SK-N-SH (cell line): Measurements from ENCODE around the gene SIK2. TPM values are rescaled to one million over a fixed set of nuclear protein-coding genes. Genes with fewer than 3 reads are reported as not detected.

Experiments used
- CTCF ChIA-PET: fragments of 300-600, 350-600 bp; formaldehyde crosslinking; extraction: SDS; loops from one replicate; lab custom pipeline; 2021; lab: Yijun Ruan, JAX
- POLR2A ChIA-PET: fragments of 350-600 bp; sonication (Branson Sonifier 250); formaldehyde crosslinking; extraction: SDS; loops from one replicate; lab custom pipeline; 2020; ENCODE audit warnings: antibody characterized with exemption, inconsistent platforms; lab: Yijun Ruan, JAX
- DNase-seq: peaks from one replicate; pipeline ENCODE4 v3.0.0; 2012
- H2AFZ ChIP-seq: fragments of 200-600 bp; sonication (generic); 2 replicates; pipeline ENCODE4 v1.8.1; 2016; ENCODE audit warnings: antibody characterized with exemption, mild to moderate bottlenecking, low read depth
- H3F3A ChIP-seq: fragments of 200-600 bp; sonication (generic); replicated peaks from 2 replicates; pipeline ENCODE3; 2016; ENCODE audit warnings: antibody characterized with exemption, mild to moderate bottlenecking; ENCODE audit not compliant: insufficient read depth
- H3K27ac ChIP-seq, 2 experiments: fragments of 200-500 bp in 1 of 2; fragments of 200-600 bp in 1 of 2; sonication (Bioruptor generic) in 1 of 2; sonication (generic), shearing (Covaris generic) in 1 of 2; 2 replicates each; pipeline versions ENCODE4 v1.5.1 to v1.6.1; 2014 to 2016; ENCODE audit warnings: low read depth in 2 of 2, inconsistent platforms in 1 of 2, low read length in 1 of 2, mild to moderate bottlenecking in 1 of 2, mixed read lengths in 1 of 2
- H3K27me3 ChIP-seq: fragments of 200-600 bp; sonication (generic), shearing (Covaris generic); 2 replicates; pipeline ENCODE4 v1.6.1; 2016; ENCODE audit warnings: mixed run types; ENCODE audit not compliant: insufficient read depth
- H3K36me3 ChIP-seq, 2 experiments: fragments of 200-500 bp in 1 of 2; fragments of 200-600 bp in 1 of 2; sonication (Bioruptor generic) in 1 of 2; sonication (generic) in 1 of 2; replicated peaks in 1 of 2; 2 replicates each; pipeline versions ENCODE3 to v1.5.1; 2014 to 2016; ENCODE audit warnings: low read length in 1 of 2, mild to moderate bottlenecking in 1 of 2; ENCODE audit not compliant: insufficient read depth in 2 of 2, control insufficient read depth in 1 of 2
- H3K4me1 ChIP-seq, 2 experiments: fragments of 200-500 bp in 1 of 2; fragments of 200-600 bp in 1 of 2; sonication (Bioruptor generic) in 1 of 2; sonication (generic), shearing (Covaris generic) in 1 of 2; 2 replicates each; pipeline versions ENCODE4 v1.5.1 to v1.6.1; 2014 to 2016; ENCODE audit warnings: low read depth in 1 of 2, low read length in 1 of 2, mixed run types in 1 of 2; ENCODE audit not compliant: insufficient read depth in 2 of 2, control insufficient read depth in 1 of 2
- H3K4me2 ChIP-seq: fragments of 200-600 bp; sonication (generic), shearing (Covaris generic); 2 replicates; pipeline ENCODE4 v1.6.1; 2017; ENCODE audit warnings: mixed run types
- H3K4me3 ChIP-seq, 2 experiments: fragments of 200-500 bp in 1 of 2; fragments of 200-600 bp in 1 of 2; sonication (Bioruptor generic) in 1 of 2; sonication (generic), shearing (Covaris generic) in 1 of 2; 2 replicates each; pipeline versions ENCODE4 v1.5.1 to v1.8.1; 2014 to 2016; ENCODE audit warnings: low read depth in 2 of 2, inconsistent platforms in 1 of 2, low read length in 1 of 2, mild to moderate bottlenecking in 1 of 2, mixed read lengths in 1 of 2, moderate library complexity in 1 of 2
- H3K79me2 ChIP-seq: fragments of 200-600 bp; sonication (generic); 2 replicates; pipeline ENCODE4 v1.8.1; 2017; ENCODE audit warnings: mild to moderate bottlenecking; ENCODE audit not compliant: insufficient read depth
- H3K9ac ChIP-seq: fragments of 200-600 bp; sonication (generic); 2 replicates; pipeline ENCODE4 v1.6.1; 2017; ENCODE audit warnings: mixed run types
- H3K9me2 ChIP-seq: fragments of 200-600 bp; sonication (generic); 2 replicates; pipeline ENCODE4 v1.6.1; 2017; ENCODE audit warnings: mixed run types
- H3K9me3 ChIP-seq: fragments of 200-600 bp; sonication (generic); 2 replicates; pipeline ENCODE4 v1.6.1; 2017; ENCODE audit warnings: mixed run types, mild to moderate bottlenecking, moderate library complexity
- H4K20me1 ChIP-seq: fragments of 200-600 bp; sonication (generic); 2 replicates; pipeline ENCODE4 v1.6.1; 2017; ENCODE audit warnings: mild to moderate bottlenecking, mixed run types; ENCODE audit not compliant: insufficient read depth
- CHD2 ChIP-seq: fragments of 150-350 bp; IDR thresholded peaks from 2 replicates; pipeline ENCODE4 v1.6.1; 2018; ENCODE audit warnings: low read length; ENCODE audit not compliant: partially characterized antibody
- FOXJ3 ChIP-seq: sonication (generic); formaldehyde crosslinking; IDR thresholded peaks from 2 replicates; pipeline ENCODE4 v1.5.1; 2020; ENCODE audit warnings: mild to moderate bottlenecking, missing genetic modification reagents
- FOXM1 ChIP-seq: IDR thresholded peaks from 2 replicates; pipeline ENCODE4 v1.4.0; 2012; ENCODE audit warnings: low read depth, mild to moderate bottlenecking
- MEF2A ChIP-seq: IDR thresholded peaks from 2 replicates; pipeline ENCODE4 v1.4.0; 2012; ENCODE audit warnings: low read depth, borderline replicate concordance
- NRF1 ChIP-seq: IDR thresholded peaks from 2 replicates; pipeline ENCODE4 v1.6.1; 2012; ENCODE audit warnings: low read depth, mild to moderate bottlenecking, low read length
- PBX3 ChIP-seq: IDR thresholded peaks from 2 replicates; pipeline ENCODE4; 2012
- RAD21 ChIP-seq: IDR thresholded peaks from 2 replicates; pipeline ENCODE4 v1.6.1; 2012; ENCODE audit warnings: mild to moderate bottlenecking, low read length
- RCOR1 ChIP-seq: fragments of 150-350 bp; IDR thresholded peaks from 2 replicates; pipeline ENCODE4 v1.6.1; 2017; ENCODE audit warnings: antibody characterized with exemption, low read length
- RFX5 ChIP-seq: IDR thresholded peaks from 2 replicates; pipeline ENCODE4 v1.6.1; 2012; ENCODE audit warnings: mild to moderate bottlenecking, improper control_type of control experiment, low read length
- TCF12 ChIP-seq: IDR thresholded peaks from 2 replicates; pipeline ENCODE4 v1.4.0; 2012
- USF1 ChIP-seq: IDR thresholded peaks from 2 replicates; pipeline ENCODE4 v1.4.0; 2012; ENCODE audit warnings: low read depth, borderline replicate concordance
- USF2 ChIP-seq: fragments of 150-350 bp; IDR thresholded peaks from 2 replicates; pipeline ENCODE4 v1.6.1; 2017; ENCODE audit warnings: antibody characterized with exemption, low read length, low read depth, borderline replicate concordance
- YY1 ChIP-seq: IDR thresholded peaks from 2 replicates; pipeline ENCODE4 v1.4.0; 2012; ENCODE audit warnings: low read depth, mild to moderate bottlenecking
- ZBTB33 ChIP-seq: IDR thresholded peaks from 2 replicates; pipeline ENCODE4 v1.4.0; 2012; ENCODE audit warnings: low read depth, borderline replicate concordance
- polyA plus RNA-seq, 3 experiments: library from polyadenylated mRNA; depleted of rRNA; stranded (reverse); fragments of >200 nt; gene quantifications; 2 replicates each; pipeline ENCODE4 v1.2.3, GENCODE V29; 2012

SIK2 gene
- polyA plus RNA-seq, 1 of the 3 experiments (the other 2 are of a cell fraction), result 8.9 TPM

GRCh38 chr11:111601979-111602864, at the start of gene SIK2 (continued):
- no peak for TF ChIP-seq PBX3
- no peak for TF ChIP-seq ZBTB33
- TF ChIP-seq TCF12, result no peak
- no peak for TF ChIP-seq MEF2A
- no peak for TF ChIP-seq USF2
- TF ChIP-seq CHD2, result peak; percentile 59
- peak; percentile 59; the same call in 1 of the 2 replicates for TF ChIP-seq RCOR1
- TF ChIP-seq FOXM1, result no peak
- TF ChIP-seq FOXJ3 (CRISPR knock-in tag), result no peak
- peak; percentile 98 for TF ChIP-seq RAD21
- no peak for TF ChIP-seq YY1

GRCh38 chr11:111554532-111554931, 47.7 kb upstream of the SIK2 start:
- Histone ChIP-seq H3K27ac (peak overlapping the region; percentile 95 to 99), H3K9me2 (no peaks in the 10 kb centered on the region), H3K9me3 (no peaks in the 10 kb centered on the region), H3K27me3 (no peaks in the 10 kb centered on the region), H3K79me2 (peaks cover 42% of the 10 kb centered on the region; the same call in 1 of the 2 replicates), H3K9ac (peak overlapping the region; percentile 71), H3K4me3 (no peak overlapping the region), H4K20me1 (no peaks in the 10 kb centered on the region), H3K4me2 (peak overlapping the region; percentile 5; the same call in 1 of the 2 replicates), H2AFZ (no peak overlapping the region), H3F3A (peaks cover 84% of the 10 kb centered on the region), H3K4me1 (peaks cover 11 to 45% of the 10 kb centered on the region in 2 experiments), H3K36me3 (peaks cover 61 to 79% of the 10 kb centered on the region in 2 experiments)
- TF ChIP-seq RFX5, result no peak
- no peak for TF ChIP-seq USF2
- no peak for TF ChIP-seq NRF1
- no peak for TF ChIP-seq USF1
- TF ChIP-seq CHD2, result no peak
- ChIA-PET CTCF (interaction anchor here (0.8 to 1.4 kb wide), 8 partner anchors 9 to 726 kb away, joined by 3 to 4 read pairs (median 3); no protein-coding TSS in a partner anchor), POLR2A (no interaction called here)
- DNase-seq, result no peak
